Keratinocyte (primary cell): ENCODE data around the gene ST6GALNAC6. TPM values are rescaled to one million over a fixed set of nuclear protein-coding genes. Genes with fewer than 3 reads are reported as not detected.
A peak's percentile ranks its signal among the peaks of the same experiment; 100 is the strongest.

Source experiments
- DNase-seq: peaks from one replicate; pipeline ENCODE4 v3.0.0-alpha.2; 2011; ENCODE audit warnings: low read depth, missing footprints, low spot score
- FAIRE-seq: peaks from 2 replicates; lab custom pipeline; 2011; peaks lifted over from hg19 to GRCh38; lab: Jason Lieb, UNC
- H2AFZ ChIP-seq: 2 replicates; pipeline ENCODE4 v1.6.0; 2012; ENCODE audit warnings: low read length, control low read depth, inconsistent platforms; ENCODE audit not compliant: control insufficient read depth
- H3K27ac ChIP-seq: 2 replicates; pipeline ENCODE4 v1.5.1; 2011; ENCODE audit warnings: low read length; ENCODE audit not compliant: control insufficient read depth, insufficient read depth
- H3K27me3 ChIP-seq: 3 replicates; pipeline ENCODE4 v1.6.0; 2011; ENCODE audit warnings: low read length; ENCODE audit not compliant: control insufficient read depth, insufficient read depth; ENCODE audit errors: extremely low read depth
- H3K36me3 ChIP-seq, 2 experiments: 2 replicates in 1 of 2; 3 replicates in 1 of 2; pipeline ENCODE4 v1.5.1; 2011; ENCODE audit warnings: low read length in 2 of 2, mild to moderate bottlenecking in 1 of 2; ENCODE audit not compliant: control insufficient read depth in 2 of 2, insufficient read depth in 2 of 2; ENCODE audit errors: extremely low read depth in 1 of 2
- H3K4me1 ChIP-seq: 3 replicates; pipeline ENCODE4 v1.5.1; 2011; ENCODE audit warnings: low read length; ENCODE audit not compliant: control insufficient read depth, insufficient read depth; ENCODE audit errors: extremely low read depth
- H3K4me2 ChIP-seq: 3 replicates; pipeline ENCODE4 v1.6.0; 2011; ENCODE audit warnings: low read depth, low read length; ENCODE audit not compliant: control insufficient read depth, insufficient read depth; ENCODE audit errors: extremely low read depth
- H3K4me3 ChIP-seq, 3 experiments: fragments of 200-600 bp in 1 of 3; sonication (generic) in 1 of 3; 2 replicates in 2 of 3; 3 replicates in 1 of 3; pipeline ENCODE4 v1.5.1; 2011 to 2016; ENCODE audit warnings: low read length in 3 of 3, mild to moderate bottlenecking in 3 of 3, control low read depth in 2 of 3, inconsistent platforms in 1 of 3, low read depth in 1 of 3, mixed read lengths in 1 of 3, mixed run types in 1 of 3, moderate library complexity in 1 of 3; ENCODE audit not compliant: control insufficient read depth in 2 of 3, insufficient read depth in 2 of 3; ENCODE audit errors: extremely low read depth in 1 of 3
- H3K79me2 ChIP-seq: 2 replicates; pipeline ENCODE4 v1.6.0; 2012; ENCODE audit warnings: low read length; ENCODE audit not compliant: control insufficient read depth, insufficient read depth
- H3K9ac ChIP-seq: 3 replicates; pipeline ENCODE4 v1.6.0; 2011; ENCODE audit warnings: low read length; ENCODE audit not compliant: control insufficient read depth, insufficient read depth; ENCODE audit errors: extremely low read depth
- H3K9me1 ChIP-seq: 3 replicates; pipeline ENCODE4 v1.6.0; 2011; ENCODE audit warnings: low read length; ENCODE audit not compliant: control insufficient read depth, insufficient read depth; ENCODE audit errors: extremely low read depth
- H3K9me3 ChIP-seq: 2 replicates; pipeline ENCODE4 v1.5.1; 2012; ENCODE audit warnings: low read depth, low read length; ENCODE audit not compliant: control insufficient read depth
- H4K20me1 ChIP-seq: 3 replicates; pipeline ENCODE4 v1.6.0; 2011; ENCODE audit warnings: low read length; ENCODE audit not compliant: control insufficient read depth, insufficient read depth; ENCODE audit errors: extremely low read depth
- CTCF ChIP-seq, 3 experiments: IDR thresholded peaks in 1 of 3; conservative IDR thresholded peaks in 1 of 3; optimal IDR thresholded peaks in 1 of 3; 2 replicates in 2 of 3; 3 replicates in 1 of 3; pipeline versions ENCODE3 to v1.5.1; 2011; ENCODE audit warnings: low read length in 3 of 3, mild to moderate bottlenecking in 3 of 3, moderate library complexity in 2 of 3, control low read depth in 1 of 3, inconsistent platforms in 1 of 3; ENCODE audit not compliant: insufficient read depth in 2 of 3; ENCODE audit errors: extremely low read depth in 1 of 3
- EZH2 ChIP-seq: IDR thresholded peaks from one replicate; pipeline ENCODE4 v1.6.1; 2012; ENCODE audit warnings: inconsistent platforms, mild to moderate bottlenecking, low read length, moderate library complexity
- dilution Hi-C: fragments of 300-500 bp; cut with MboI; formaldehyde crosslinking; loops from one replicate; pipeline ENCODE4 v1.7.0; 2020; ENCODE audit warnings: low sequenced_read_pairs; ENCODE audit not compliant: extremely low pct_ligation_motif_present
- polyA plus RNA-seq, 5 experiments: library from polyadenylated mRNA; depleted of rRNA in 3 of 5; stranded (reverse) in 3 of 5; stranded (forward) in 1 of 5; unstranded in 1 of 5; fragments of >200 nt; gene quantifications; 1 replicate in 1 of 5; 2 replicates in 3 of 5; 3 replicates in 1 of 5; pipeline versions ENCODE4 v1.2.1 to v1.2.3, GENCODE V29; 2011 to 2012; ENCODE audit warnings: missing spikeins in 2 of 5, low read depth in 1 of 5, low replicate concordance in 1 of 5

Gene ST6GALNAC6
- polyA plus RNA-seq, 1 donor (not counting 4 experiments of a cell fraction or from before 2014, with no cell fraction given): 21.1 TPM

- dilution Hi-C loops: loop anchor here (25.0 kb wide), 1 partner anchor 118 kb away; the partner anchor contains the start of genes NAIF1 and SLC25A25
- FAIRE-seq: no peak
- Histone ChIP-seq H3K4me1 (no peaks in the 10 kb centered on the region), H4K20me1 (peaks cover 9% of the 10 kb centered on the region), H3K36me3 (peaks cover 5 to 10% of the 10 kb centered on the region in 2 experiments), H3K27ac (no peak overlapping the region), H3K4me2 (no peak overlapping the region), H2AFZ (no peak overlapping the region), H3K27me3 (no peaks in the 10 kb centered on the region), H3K9ac (no peak overlapping the region), H3K9me3 (no peaks in the 10 kb centered on the region), H3K79me2 (no peaks in the 10 kb centered on the region), H3K4me3 (no peak overlapping the region), H3K9me1 (no peaks in the 10 kb centered on the region)
- TF ChIP-seq EZH2: no peak
- no peak for TF ChIP-seq CTCF (optimal IDR thresholded peaks at IDR 0.05 in 1 of 3, IDR thresholded peaks at IDR 0.05 in 1 of 3, conservative IDR thresholded peaks at IDR 0.05 in 1 of 3; ENCODE audit: extremely low read depth in 1 of 3, insufficient read depth in 2 of 3, low read length in 3 of 3)
- no peak for DNase-seq
Observed at GRCh38 chr9:127944586-127945218, 45.3 kb upstream of the ST6GALNAC6 start.

GRCh38 chr9:127943731-127944144 lies 44.3 kb upstream of the ST6GALNAC6 start:
- peaks cover 5 to 10% of the 10 kb centered on the region in 2 experiments for H3K36me3 ChIP-seq
- DNase-seq: no peak
- no peak for TF ChIP-seq EZH2
- TF ChIP-seq CTCF (optimal IDR thresholded peaks at IDR 0.05 in 1 of 3, IDR thresholded peaks at IDR 0.05 in 1 of 3, conservative IDR thresholded peaks at IDR 0.05 in 1 of 3; ENCODE audit: extremely low read depth in 1 of 3, insufficient read depth in 2 of 3, low read length in 3 of 3): peak in 2 of 3 experiments; percentile 87 to 95
- no peaks in the 10 kb centered on the region for H3K79me2 ChIP-seq
- H3K9ac ChIP-seq: no peak overlapping the region
- peaks cover 9% of the 10 kb centered on the region for H4K20me1 ChIP-seq
- no peaks in the 10 kb centered on the region for H3K9me1 ChIP-seq
- H3K4me2 ChIP-seq: no peak overlapping the region
- H3K4me3 ChIP-seq: no peak overlapping the region
- no peaks in the 10 kb centered on the region for H3K27me3 ChIP-seq
- H3K4me1 ChIP-seq: no peaks in the 10 kb centered on the region
- FAIRE-seq: no peak
- no peak overlapping the region for H3K27ac ChIP-seq
- no peaks in the 10 kb centered on the region for H3K9me3 ChIP-seq
- dilution Hi-C loops: loop anchor here (25.0 kb wide), 1 partner anchor 119 kb away; the partner anchor contains the start of genes NAIF1 and SLC25A25
- H2AFZ ChIP-seq: no peak overlapping the region
